HepG2 (cell line): ENCODE measurements around the gene AGER. TPM values are rescaled to one million over a fixed set of nuclear protein-coding genes. Genes with fewer than 3 reads are reported as not detected.

Experiments
- ARNT2 ChIP-seq: sonication (generic); formaldehyde crosslinking; IDR thresholded peaks from 2 replicates; pipeline ENCODE4 v1.8.0; 2022; ENCODE audit warnings: mild to moderate bottlenecking, low read depth, missing genetic modification reagents, moderate library complexity
- ETV5 ChIP-seq: IDR thresholded peaks from 2 replicates; pipeline ENCODE4 v1.6.1; 2018; ENCODE audit warnings: missing biosample characterization, missing genetic modification reagents, inconsistent platforms, borderline replicate concordance
- HIVEP1 ChIP-seq: sonication (generic); formaldehyde crosslinking; IDR thresholded peaks from 2 replicates; pipeline ENCODE4 v1.4.0; 2020; ENCODE audit warnings: mild to moderate bottlenecking, missing genetic modification reagents
- HNF1A ChIP-seq, 2 experiments: sonication (generic) in 1 of 2; formaldehyde crosslinking in 1 of 2; IDR thresholded peaks; 2 replicates each; pipeline versions ENCODE4 v1.4.0 to v1.6.1; 2016 to 2020; ENCODE audit warnings: borderline replicate concordance in 1 of 2, low read depth in 1 of 2, mild to moderate bottlenecking in 1 of 2, missing genetic modification reagents in 1 of 2
- HOXA5 ChIP-seq: sonication (generic); formaldehyde crosslinking; IDR thresholded peaks from 2 replicates; pipeline ENCODE4 v1.4.0; 2020; ENCODE audit warnings: missing genetic modification reagents
- ISL2 ChIP-seq: sonication (generic); formaldehyde crosslinking; IDR thresholded peaks from 2 replicates; pipeline ENCODE4 v1.5.0; 2020; ENCODE audit warnings: missing genetic modification reagents
- KLF12 ChIP-seq: sonication (generic); formaldehyde crosslinking; IDR thresholded peaks from 2 replicates; pipeline ENCODE4 v1.4.0; 2020; ENCODE audit warnings: missing genetic modification reagents, borderline replicate concordance
- KLF15 ChIP-seq: sonication (generic); formaldehyde crosslinking; IDR thresholded peaks from 2 replicates; pipeline ENCODE4 v1.8.1; 2023; ENCODE audit warnings: borderline replicate concordance, mild to moderate bottlenecking, inconsistent platforms, missing genetic modification reagents, mixed read lengths
- MXD1 ChIP-seq: sonication (generic); formaldehyde crosslinking; IDR thresholded peaks from 2 replicates; pipeline ENCODE4 v1.4.0; 2020; ENCODE audit warnings: mild to moderate bottlenecking, missing genetic modification reagents
- NR2F1 ChIP-seq, 2 experiments: fragments of 450-650 bp in 1 of 2; formaldehyde crosslinking in 1 of 2; IDR thresholded peaks; 2 replicates each; pipeline versions ENCODE4 v1.5.0 to v1.6.1; 2016 to 2020; ENCODE audit warnings: mild to moderate bottlenecking in 1 of 2, missing compliant biosample characterization in 1 of 2, missing genetic modification reagents in 1 of 2, moderate library complexity in 1 of 2
- PLRG1 ChIP-seq: fragments of 450-650 bp; conservative IDR thresholded peaks from 2 replicates; pipeline ENCODE4 v1.6.1; 2016
- RAD21 ChIP-seq: fragments of 450-650 bp; formaldehyde crosslinking; IDR thresholded peaks from 2 replicates; pipeline ENCODE4 v1.5.0; 2020; ENCODE audit warnings: mild to moderate bottlenecking
- SAP130 ChIP-seq: IDR thresholded peaks from 2 replicates; pipeline ENCODE4 v1.6.1; 2016; ENCODE audit warnings: low read depth
- SIX1 ChIP-seq: sonication (generic); formaldehyde crosslinking; IDR thresholded peaks from 2 replicates; pipeline ENCODE4 v1.4.0; 2020; ENCODE audit warnings: missing genetic modification reagents, borderline replicate concordance
- SNAPC5 ChIP-seq: sonication (generic); formaldehyde crosslinking; IDR thresholded peaks from 2 replicates; pipeline ENCODE4 v1.8.1; 2023; ENCODE audit warnings: mild to moderate bottlenecking, missing genetic modification reagents, borderline replicate concordance
- SRSF1 ChIP-seq: fragments of 200-400 bp; formaldehyde crosslinking; optimal IDR thresholded peaks from 2 replicates; pipeline ENCODE3; 2017; ENCODE audit warnings: mild to moderate bottlenecking, low read depth, low read length, moderate library complexity
- SRY ChIP-seq: sonication (generic); formaldehyde crosslinking; IDR thresholded peaks from 2 replicates; pipeline ENCODE4 v1.8.0; 2022; ENCODE audit warnings: mild to moderate bottlenecking, missing genetic modification reagents
- TAF15 ChIP-seq: fragments of 200-400 bp; formaldehyde crosslinking; IDR thresholded peaks from one replicate; pipeline ENCODE4 v1.6.1; 2018; ENCODE audit warnings: mild to moderate bottlenecking, low read depth, low read length; ENCODE audit not compliant: poor library complexity, severe bottlenecking
- ZFY ChIP-seq: sonication (generic); formaldehyde crosslinking; IDR thresholded peaks from 2 replicates; pipeline ENCODE4 v1.4.0; 2020; ENCODE audit warnings: missing genetic modification reagents
- ZIK1 ChIP-seq: sonication (generic); formaldehyde crosslinking; IDR thresholded peaks from 2 replicates; pipeline ENCODE4 v1.5.0; 2020; ENCODE audit warnings: mild to moderate bottlenecking, low read depth, missing genetic modification reagents, borderline replicate concordance
- ZNF143 ChIP-seq: sonication (generic); formaldehyde crosslinking; IDR thresholded peaks from 2 replicates; pipeline ENCODE4 v1.4.0; 2020; ENCODE audit warnings: missing genetic modification reagents
- ZNF33B ChIP-seq: sonication (generic); formaldehyde crosslinking; IDR thresholded peaks from 2 replicates; pipeline ENCODE4 v1.5.1; 2020; ENCODE audit warnings: mild to moderate bottlenecking, missing genetic modification reagents
- ZNF414 ChIP-seq: sonication (generic); formaldehyde crosslinking; IDR thresholded peaks from 2 replicates; pipeline ENCODE4 v1.5.0; 2020; ENCODE audit warnings: missing genetic modification reagents
- ZXDC ChIP-seq: sonication (generic); formaldehyde crosslinking; IDR thresholded peaks from 2 replicates; pipeline ENCODE4 v1.5.0; 2020; ENCODE audit warnings: mild to moderate bottlenecking, missing genetic modification reagents
- polyA plus RNA-seq, 8 experiments: library from polyadenylated mRNA; depleted of rRNA in 3 of 8; stranded (reverse) in 7 of 8; unstranded in 1 of 8; fragments of >200 nt; fragmentation: Illumina TruSeq in 4 of 8; extraction: Trizol in 4 of 8; gene quantifications; 2 replicates each; pipeline versions ENCODE4 v1.2.1 to v1.2.3, GENCODE V29; 2011 to 2016; ENCODE audit warnings: low read depth in 4 of 8, missing spikeins in 1 of 8, mixed read lengths in 1 of 8; ENCODE audit not compliant: insufficient read depth in 1 of 8
- total RNA-seq, 5 experiments: library from RNA; depleted of rRNA; stranded (reverse); fragments of >200 nt; fragmentation: Illumina TruSeq; extraction: Trizol; gene quantifications; 2 replicates each; pipeline ENCODE4 v1.2.3, GENCODE V29; 2016; ENCODE audit warnings: low read depth in 1 of 5

Gene AGER
- total and polyA plus RNA-seq, 2 of the 13 experiments (the other 11 are each of a cell fraction or from before 2014, with no cell fraction given), result 1.9 to 5.1 TPM

- TF ChIP-seq MXD1 (CRISPR knock-in tag), result no peak
- TF ChIP-seq KLF15 (CRISPR knock-in tag), result no peak
- TF ChIP-seq ISL2, result no peak
- TF ChIP-seq HNF1A (IDR thresholded peaks at IDR 0.05; ENCODE audit: low read depth), result no peak
- TF ChIP-seq HNF1A (CRISPR knock-in tag; IDR thresholded peaks at IDR 0.05; ENCODE audit: borderline replicate concordance), result no peak
- peak; percentile 29; the same call in 1 of the 2 replicates for TF ChIP-seq RAD21
- TF ChIP-seq TAF15, result peak; percentile 13
- no peak for TF ChIP-seq ZNF414
- TF ChIP-seq PLRG1, result no peak
- no peak; the same call in 1 of the 2 replicates for TF ChIP-seq ETV5 (CRISPR knock-in tag)
- no peak for TF ChIP-seq SIX1
- TF ChIP-seq ZFY, result no peak
- no peak for TF ChIP-seq SRY
- no peak for TF ChIP-seq ZXDC (CRISPR knock-in tag)
- no peak for TF ChIP-seq NR2F1 (CRISPR knock-in tag; IDR thresholded peaks at IDR 0.05)
- no peak for TF ChIP-seq HOXA5 (CRISPR knock-in tag)
- no peak for TF ChIP-seq ZNF33B
- no peak; the same call in 1 of the 2 replicates for TF ChIP-seq ZNF143 (CRISPR knock-in tag)
- TF ChIP-seq ZIK1 (CRISPR knock-in tag), result no peak
- no peak for TF ChIP-seq SNAPC5 (CRISPR knock-in tag)
- no peak for TF ChIP-seq KLF12 (CRISPR knock-in tag)
- TF ChIP-seq HIVEP1 (CRISPR knock-in tag), result no peak
- no peak for TF ChIP-seq ARNT2 (CRISPR knock-in tag)
- TF ChIP-seq SRSF1, result peak; percentile 16
- peak; percentile 94 for TF ChIP-seq SAP130 (CRISPR knock-in tag)
Observed at GRCh38 chr6:32195652-32195901, 11.5 kb upstream of the AGER start (continued).
